ENCODE measurements around the gene HPCAL1.

The HPCAL1 gene

DNA sequence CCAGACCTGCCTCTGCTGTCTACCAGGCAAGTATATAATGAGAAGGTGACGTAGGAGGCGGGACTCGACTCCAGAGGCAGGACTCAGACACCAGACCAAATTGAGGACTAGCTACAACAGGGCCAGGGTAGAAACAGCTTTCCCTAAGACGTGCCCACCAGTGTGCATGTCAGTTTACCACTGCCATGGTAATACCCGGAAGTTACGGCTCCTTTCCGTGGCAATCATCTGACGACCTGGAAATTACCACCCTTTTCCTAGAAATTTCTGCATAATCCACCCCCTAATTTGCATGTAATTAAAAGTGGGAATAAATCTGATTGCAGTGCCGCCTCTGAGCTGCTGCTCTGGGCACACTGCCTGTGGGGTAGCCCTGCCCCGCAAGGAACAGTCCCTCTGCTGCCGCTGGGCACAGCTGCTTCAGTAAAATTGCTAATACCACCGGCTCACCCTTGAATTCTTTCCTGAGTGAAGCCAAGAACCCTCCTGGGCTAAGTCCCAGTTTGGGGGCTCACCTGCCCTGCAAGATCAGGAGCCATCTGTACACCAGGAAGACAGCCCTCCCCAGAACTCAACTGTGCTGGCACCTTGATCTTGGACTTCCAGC lies 86.4 kb downstream of the HPCAL1 start:
- H3K36me3 ChIP-seq (ENCODE audit: control insufficient read depth, low read depth, low read length): no peaks in the 10 kb centered on the region
- no peaks in the 10 kb centered on the region for H3K9me3 ChIP-seq (ENCODE audit: control insufficient read depth, low read depth, low read length)
- H3K27ac ChIP-seq (ENCODE audit: low read length): no peak overlapping the region
- no peak overlapping the region for H3K9ac ChIP-seq (ENCODE audit: low read length)
- H3K4me3 ChIP-seq (ENCODE audit: low read length): no peak overlapping the region
- peaks cover 13% of the 10 kb centered on the region for H3K4me1 ChIP-seq (ENCODE audit: control insufficient read depth, low read depth, low read length)
- no peaks in the 10 kb centered on the region for H3K27me3 ChIP-seq (ENCODE audit: control insufficient read depth, insufficient read depth, low read length)

- Histone ChIP-seq H3K27ac (ENCODE audit: low read length) (no peak overlapping the region), H3K4me1 (ENCODE audit: control insufficient read depth, low read depth, low read length) (peaks cover 12% of the 10 kb centered on the region)
Observed at GRCh38 chr2:10389573-10389972, 86.9 kb downstream of the HPCAL1 start.

GRCh38 chr2:10390369-10390801 lies 87.7 kb downstream of the HPCAL1 start:
- no peaks in the 10 kb centered on the region for H3K9me3 ChIP-seq (ENCODE audit: control insufficient read depth, low read depth, low read length)
- no peak overlapping the region for H3K27ac ChIP-seq (ENCODE audit: low read length)
- no peak overlapping the region for H3K9ac ChIP-seq (ENCODE audit: low read length)
- H3K36me3 ChIP-seq (ENCODE audit: control insufficient read depth, low read depth, low read length): no peaks in the 10 kb centered on the region
- H3K27me3 ChIP-seq (ENCODE audit: control insufficient read depth, insufficient read depth, low read length): no peaks in the 10 kb centered on the region
- H3K4me1 ChIP-seq (ENCODE audit: control insufficient read depth, low read depth, low read length): peaks cover 12% of the 10 kb centered on the region
- H3K4me3 ChIP-seq (ENCODE audit: low read length): no peak overlapping the region

More at GRCh38 chr2:10389573-10389972, 86.9 kb downstream of the HPCAL1 start:
- Histone ChIP-seq H3K9me3 (ENCODE audit: control insufficient read depth, low read depth, low read length) (no peaks in the 10 kb centered on the region), H3K36me3 (ENCODE audit: control insufficient read depth, low read depth, low read length) (no peaks in the 10 kb centered on the region), H3K9ac (ENCODE audit: low read length) (no peak overlapping the region), H3K27me3 (ENCODE audit: control insufficient read depth, insufficient read depth, low read length) (no peaks in the 10 kb centered on the region), H3K4me3 (ENCODE audit: low read length) (no peak overlapping the region)

- H3K27me3 ChIP-seq (ENCODE audit: control insufficient read depth, insufficient read depth, low read length): no peaks in the 10 kb centered on the region
- H3K4me1 ChIP-seq (ENCODE audit: control insufficient read depth, low read depth, low read length): peaks cover 12% of the 10 kb centered on the region
- H3K27ac ChIP-seq (ENCODE audit: low read length): no peak overlapping the region
Observed at GRCh38 chr2:10392100-10392499, 89.4 kb downstream of the HPCAL1 start.

DNA sequence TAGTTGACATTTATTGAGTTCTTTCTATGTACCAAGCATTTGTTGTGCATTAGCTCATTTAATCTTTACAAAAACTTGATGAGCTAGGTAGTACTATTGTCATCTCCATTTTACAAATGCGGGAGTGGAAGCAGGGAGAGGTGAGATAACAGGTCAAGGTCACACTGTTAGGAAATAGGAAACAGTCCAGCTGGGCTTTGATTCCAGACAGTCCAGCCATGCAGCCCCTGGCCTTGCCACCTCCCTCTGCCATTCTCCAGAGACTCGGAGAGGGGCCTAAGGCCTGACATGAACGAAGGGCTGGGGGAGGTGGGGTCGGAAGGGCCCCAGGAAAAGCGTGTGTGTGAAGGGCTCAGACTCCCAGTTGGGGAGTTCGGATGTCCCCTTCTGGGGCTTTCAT lies 89.8 kb downstream of the HPCAL1 start:
- H3K4me1 ChIP-seq (ENCODE audit: control insufficient read depth, low read depth, low read length): peaks cover 12% of the 10 kb centered on the region
- no peaks in the 10 kb centered on the region for H3K9me3 ChIP-seq (ENCODE audit: control insufficient read depth, low read depth, low read length)
- H3K9ac ChIP-seq (ENCODE audit: low read length): no peak overlapping the region
- no peaks in the 10 kb centered on the region for H3K27me3 ChIP-seq (ENCODE audit: control insufficient read depth, insufficient read depth, low read length)
- H3K4me3 ChIP-seq (ENCODE audit: low read length): no peak overlapping the region
- no peak overlapping the region for H3K27ac ChIP-seq (ENCODE audit: low read length)
- H3K36me3 ChIP-seq (ENCODE audit: control insufficient read depth, low read depth, low read length): no peaks in the 10 kb centered on the region

More at GRCh38 chr2:10392100-10392499, 89.4 kb downstream of the HPCAL1 start:
- Histone ChIP-seq H3K9ac (ENCODE audit: low read length) (no peak overlapping the region), H3K4me3 (ENCODE audit: low read length) (no peak overlapping the region), H3K36me3 (ENCODE audit: control insufficient read depth, low read depth, low read length) (no peaks in the 10 kb centered on the region), H3K9me3 (ENCODE audit: control insufficient read depth, low read depth, low read length) (no peaks in the 10 kb centered on the region)

DNA sequence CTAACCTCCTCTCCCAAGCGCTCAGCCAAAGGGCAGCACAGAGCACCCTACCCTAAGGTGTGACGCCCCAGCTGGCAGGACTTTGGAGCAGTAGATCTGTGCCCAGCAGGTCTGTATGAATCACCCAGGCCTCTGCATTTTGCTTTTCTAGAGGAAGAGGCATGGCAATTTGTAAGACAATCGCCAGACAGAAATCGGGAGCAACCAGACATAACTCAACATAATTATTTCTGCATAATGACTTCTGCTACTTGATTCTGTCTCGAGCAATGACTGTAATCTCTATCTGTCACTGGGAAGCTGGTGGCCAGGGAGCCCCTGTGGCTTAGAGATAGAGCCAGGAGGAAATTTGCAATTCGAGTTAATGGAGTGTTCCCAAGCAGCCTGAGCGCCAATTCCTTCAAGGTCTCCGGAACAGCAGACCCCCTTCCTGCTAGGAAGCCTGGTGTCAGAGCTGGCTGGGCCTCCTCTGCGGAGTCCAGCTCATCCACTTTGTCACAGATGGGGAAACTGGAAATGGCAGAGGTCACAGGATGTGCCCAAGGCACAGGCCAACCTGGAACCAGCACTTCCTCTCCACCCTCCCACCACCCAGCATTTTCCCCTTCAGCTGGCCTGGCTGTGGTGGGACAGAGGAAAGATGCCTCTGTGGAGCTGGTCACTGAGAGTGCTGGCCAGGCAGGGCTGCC lies 90.4 kb downstream of the HPCAL1 start:
- Histone ChIP-seq H3K4me1 (ENCODE audit: control insufficient read depth, low read depth, low read length) (peaks cover 12% of the 10 kb centered on the region), H3K4me3 (ENCODE audit: low read length) (no peak overlapping the region), H3K27me3 (ENCODE audit: control insufficient read depth, insufficient read depth, low read length) (no peaks in the 10 kb centered on the region), H3K27ac (ENCODE audit: low read length) (no peak overlapping the region), H3K9ac (ENCODE audit: low read length) (no peak overlapping the region), H3K9me3 (ENCODE audit: control insufficient read depth, low read depth, low read length) (no peaks in the 10 kb centered on the region), H3K36me3 (ENCODE audit: control insufficient read depth, low read depth, low read length) (no peaks in the 10 kb centered on the region)

DNA sequence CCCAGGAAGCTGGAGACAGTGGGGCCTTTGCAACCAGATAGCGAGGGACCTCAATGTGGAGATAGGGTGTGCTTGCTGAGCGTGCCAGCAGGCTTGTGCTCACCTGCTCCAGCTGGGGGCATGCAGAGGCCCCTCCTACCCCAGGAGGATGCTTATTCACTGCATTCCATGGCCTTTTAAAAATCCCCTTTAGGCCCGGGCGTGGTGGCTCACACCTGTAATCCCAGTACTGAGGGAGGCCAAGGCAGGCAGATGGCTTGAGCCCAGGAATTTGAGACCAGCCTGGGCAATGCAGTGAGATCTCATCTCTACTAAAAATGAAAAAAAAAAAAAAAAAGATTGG lies 90.9 kb downstream of the HPCAL1 start:
- H3K4me1 ChIP-seq (ENCODE audit: control insufficient read depth, low read depth, low read length): peaks cover 12% of the 10 kb centered on the region
- H3K9ac ChIP-seq (ENCODE audit: low read length): no peak overlapping the region

DNA sequence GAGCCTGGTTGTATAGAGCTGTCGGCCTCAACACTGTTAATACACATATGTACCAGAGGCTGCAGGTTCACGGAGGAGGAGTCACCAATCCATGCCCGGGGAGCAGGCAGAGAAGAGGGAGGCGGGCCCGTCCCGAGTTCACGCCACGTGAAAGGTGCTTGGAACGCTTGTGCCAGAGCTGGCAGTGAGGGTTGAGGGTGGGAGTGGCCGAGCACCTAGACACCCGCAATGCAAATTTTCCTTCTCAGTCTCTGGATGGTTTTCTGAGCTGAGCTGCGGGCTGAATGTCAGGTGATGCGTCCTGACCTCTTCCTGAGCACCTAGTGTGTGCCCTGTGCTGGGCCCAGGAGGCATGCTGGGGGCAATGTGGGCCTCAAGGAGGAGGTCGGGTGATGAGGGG lies 93.2 kb downstream of the HPCAL1 start:
- no peak overlapping the region for H3K9ac ChIP-seq (ENCODE audit: low read length)
- no peaks in the 10 kb centered on the region for H3K36me3 ChIP-seq (ENCODE audit: control insufficient read depth, low read depth, low read length)
- H3K27ac ChIP-seq (ENCODE audit: low read length): no peak overlapping the region
- H3K4me1 ChIP-seq (ENCODE audit: control insufficient read depth, low read depth, low read length): peaks cover 12% of the 10 kb centered on the region
- no peaks in the 10 kb centered on the region for H3K9me3 ChIP-seq (ENCODE audit: control insufficient read depth, low read depth, low read length)
- H3K4me3 ChIP-seq (ENCODE audit: low read length): no peak overlapping the region
- H3K27me3 ChIP-seq (ENCODE audit: control insufficient read depth, insufficient read depth, low read length): no peaks in the 10 kb centered on the region

More for the DNA sequence above, 90.9 kb downstream of the HPCAL1 start:
- no peak overlapping the region for H3K27ac ChIP-seq (ENCODE audit: low read length)
- no peaks in the 10 kb centered on the region for H3K9me3 ChIP-seq (ENCODE audit: control insufficient read depth, low read depth, low read length)
- no peaks in the 10 kb centered on the region for H3K36me3 ChIP-seq (ENCODE audit: control insufficient read depth, low read depth, low read length)
- H3K27me3 ChIP-seq (ENCODE audit: control insufficient read depth, insufficient read depth, low read length): no peaks in the 10 kb centered on the region
- H3K4me3 ChIP-seq (ENCODE audit: low read length): no peak overlapping the region

DNA sequence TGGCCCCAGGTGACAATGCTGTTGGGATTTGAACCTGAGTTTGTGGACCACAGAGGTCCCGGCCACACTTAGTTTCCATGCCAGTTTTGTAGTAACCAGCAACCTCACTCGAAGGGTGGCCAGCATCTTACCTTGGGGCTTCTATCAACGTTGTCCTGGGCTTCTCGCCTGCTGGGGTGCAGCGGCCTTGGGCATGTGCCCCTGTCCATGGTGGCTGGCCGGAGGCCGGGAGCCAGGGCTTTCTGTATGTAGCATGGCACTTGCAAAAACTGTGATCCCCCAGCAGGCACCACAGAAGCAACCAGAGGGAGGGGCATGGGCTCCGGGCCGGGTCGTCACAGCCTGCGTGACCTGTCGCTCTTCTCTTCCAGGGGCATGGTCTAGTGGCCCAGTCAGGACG lies 93.8 kb downstream of the HPCAL1 start:
- Histone ChIP-seq H3K4me1 (ENCODE audit: control insufficient read depth, low read depth, low read length) (peaks cover 12% of the 10 kb centered on the region), H3K9ac (ENCODE audit: low read length) (no peak overlapping the region), H3K27ac (ENCODE audit: low read length) (no peak overlapping the region), H3K4me3 (ENCODE audit: low read length) (no peak overlapping the region), H3K36me3 (ENCODE audit: control insufficient read depth, low read depth, low read length) (no peaks in the 10 kb centered on the region), H3K27me3 (ENCODE audit: control insufficient read depth, insufficient read depth, low read length) (no peaks in the 10 kb centered on the region), H3K9me3 (ENCODE audit: control insufficient read depth, low read depth, low read length) (no peaks in the 10 kb centered on the region)

GRCh38 chr2:10397297-10397875 lies 94.7 kb downstream of the HPCAL1 start:
- Histone ChIP-seq H3K36me3 (ENCODE audit: control insufficient read depth, low read depth, low read length) (no peaks in the 10 kb centered on the region), H3K27ac (ENCODE audit: low read length) (no peak overlapping the region)

DNA sequence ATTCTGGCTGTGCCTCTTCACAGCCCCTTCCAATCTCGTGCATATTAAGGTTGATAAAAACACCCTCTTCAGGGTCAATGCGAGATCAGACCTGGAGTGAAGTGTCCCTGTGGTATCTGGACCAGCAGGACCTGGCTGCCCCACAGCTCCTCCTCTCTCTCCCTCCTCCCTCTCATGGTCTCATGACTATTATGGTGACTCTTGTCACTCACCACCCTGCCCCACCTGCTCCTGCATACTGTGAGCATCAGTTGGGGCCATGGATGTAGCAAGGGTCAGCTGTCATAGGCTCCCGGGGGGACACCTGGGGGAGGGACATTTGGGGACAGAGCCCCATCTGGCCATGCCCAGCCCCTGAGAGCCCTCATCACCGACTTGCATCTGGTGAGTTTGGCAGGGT lies 95.2 kb downstream of the HPCAL1 start:
- Histone ChIP-seq H3K4me1 (ENCODE audit: control insufficient read depth, low read depth, low read length) (peaks cover 7% of the 10 kb centered on the region), H3K36me3 (ENCODE audit: control insufficient read depth, low read depth, low read length) (no peaks in the 10 kb centered on the region), H3K27ac (ENCODE audit: low read length) (no peak overlapping the region), H3K9ac (ENCODE audit: low read length) (no peak overlapping the region), H3K9me3 (ENCODE audit: control insufficient read depth, low read depth, low read length) (no peaks in the 10 kb centered on the region), H3K27me3 (ENCODE audit: control insufficient read depth, insufficient read depth, low read length) (no peaks in the 10 kb centered on the region), H3K4me3 (ENCODE audit: low read length) (no peak overlapping the region)

More at GRCh38 chr2:10397297-10397875, 94.7 kb downstream of the HPCAL1 start:
- no peak overlapping the region for H3K4me3 ChIP-seq (ENCODE audit: low read length)
- H3K9ac ChIP-seq (ENCODE audit: low read length): no peak overlapping the region
- H3K4me1 ChIP-seq (ENCODE audit: control insufficient read depth, low read depth, low read length): peaks cover 12% of the 10 kb centered on the region
- no peaks in the 10 kb centered on the region for H3K9me3 ChIP-seq (ENCODE audit: control insufficient read depth, low read depth, low read length)
- no peaks in the 10 kb centered on the region for H3K27me3 ChIP-seq (ENCODE audit: control insufficient read depth, insufficient read depth, low read length)

- Histone ChIP-seq H3K36me3 (ENCODE audit: control insufficient read depth, low read depth, low read length) (no peaks in the 10 kb centered on the region), H3K27ac (ENCODE audit: low read length) (no peak overlapping the region), H3K4me3 (ENCODE audit: low read length) (no peak overlapping the region), H3K9ac (ENCODE audit: low read length) (no peak overlapping the region), H3K27me3 (ENCODE audit: control insufficient read depth, insufficient read depth, low read length) (no peaks in the 10 kb centered on the region), H3K9me3 (ENCODE audit: control insufficient read depth, low read depth, low read length) (no peaks in the 10 kb centered on the region), H3K4me1 (ENCODE audit: control insufficient read depth, low read depth, low read length) (peaks cover under 1% of the 10 kb centered on the region)
Observed at GRCh38 chr2:10398496-10398895, 95.8 kb downstream of the HPCAL1 start.
